ENCODE data around the gene NUAK1.

The NUAK1 gene

GRCh38 chr12:106113042-106113441 lies 25.7 kb downstream of the NUAK1 start:
- DNase-seq (ENCODE audit: extremely low read depth in 1 of 2, low read depth in 1 of 2) = no peak

DNA sequence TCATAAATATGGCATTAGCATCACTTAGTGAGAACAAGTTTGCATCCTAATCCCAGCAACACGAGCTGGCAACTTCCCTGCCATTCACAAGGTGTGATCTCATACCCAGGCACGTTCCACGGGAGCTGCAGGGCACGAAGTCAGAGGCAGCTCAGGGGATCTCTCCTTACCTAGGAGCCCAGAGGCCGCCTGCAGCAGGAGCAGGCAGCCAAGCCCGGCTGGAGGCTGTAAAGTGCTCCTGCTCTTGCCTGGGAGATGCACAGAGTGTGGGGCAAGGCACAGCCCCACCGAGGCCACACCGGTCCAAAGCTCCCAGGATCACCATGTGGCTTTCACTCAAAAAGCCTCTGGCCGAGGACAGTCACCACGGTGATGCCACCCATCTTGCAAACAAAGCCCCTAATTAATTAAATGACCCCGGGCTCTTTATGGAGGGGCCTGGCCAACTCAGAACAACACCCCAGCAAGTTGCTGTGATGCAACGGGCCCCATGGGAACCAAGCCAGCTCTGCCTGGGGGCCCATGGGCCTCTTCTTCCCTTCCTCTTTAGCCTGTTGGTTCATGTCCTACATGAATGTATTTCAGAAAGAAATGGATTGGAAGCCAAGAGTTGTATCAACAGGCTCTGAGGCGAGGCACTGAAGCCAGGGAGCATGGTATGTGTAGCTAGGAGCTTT lies 26.5 kb downstream of the NUAK1 start:
- DNase-seq (ENCODE audit: extremely low read depth in 1 of 2, low read depth in 1 of 2) = no peak

DNA sequence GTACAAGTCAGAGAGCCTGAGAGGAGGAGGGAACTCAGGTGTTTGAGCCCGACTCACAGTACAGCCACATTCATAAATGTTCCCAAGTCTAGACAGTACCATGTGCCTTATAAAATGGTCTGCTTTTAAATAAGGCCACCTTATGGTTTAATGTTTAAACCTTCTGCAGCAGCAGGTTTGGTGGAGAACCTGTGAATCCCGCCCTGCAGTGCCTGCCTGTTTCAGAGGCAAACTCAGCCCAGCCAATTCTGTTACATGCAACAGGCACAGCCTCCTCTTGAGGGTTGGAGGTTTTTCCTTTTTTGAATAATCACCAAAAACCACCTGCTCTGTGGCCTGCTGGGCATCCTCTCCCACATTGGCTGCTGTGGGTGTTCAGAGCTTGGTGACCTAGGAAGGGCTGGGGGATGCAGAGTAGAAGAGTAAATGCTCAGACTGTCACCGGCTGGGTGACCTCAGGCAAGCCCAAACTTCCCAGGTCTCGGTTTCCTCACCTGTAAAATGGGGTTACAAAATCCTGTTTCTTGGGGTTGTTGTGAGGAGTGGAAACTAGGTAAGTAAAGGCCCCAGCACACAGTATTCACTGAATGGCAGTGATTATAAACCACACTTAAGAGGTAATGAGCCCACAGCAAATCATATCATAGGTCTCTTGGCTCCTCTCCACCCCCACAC lies 28.0 kb downstream of the NUAK1 start:
- DNase-seq (ENCODE audit: extremely low read depth in 1 of 2, low read depth in 1 of 2) = no peak

GRCh38 chr12:106109168-106109910 lies 29.4 kb downstream of the NUAK1 start:
- no peak for DNase-seq (ENCODE audit: extremely low read depth in 1 of 2, low read depth in 1 of 2)

GRCh38 chr12:106108185-106108835 lies 30.4 kb downstream of the NUAK1 start:
- no peak for DNase-seq (ENCODE audit: extremely low read depth in 1 of 2, low read depth in 1 of 2)

- DNase-seq (ENCODE audit: extremely low read depth in 1 of 2, low read depth in 1 of 2) = no peak
These were observed 31.2 kb downstream of the NUAK1 start for GRCh38 chr12:106107566-106107965.

GRCh38 chr12:106106892-106107291 lies 31.9 kb downstream of the NUAK1 start:
- DNase-seq (ENCODE audit: extremely low read depth in 1 of 2, low read depth in 1 of 2) = no peak

DNA sequence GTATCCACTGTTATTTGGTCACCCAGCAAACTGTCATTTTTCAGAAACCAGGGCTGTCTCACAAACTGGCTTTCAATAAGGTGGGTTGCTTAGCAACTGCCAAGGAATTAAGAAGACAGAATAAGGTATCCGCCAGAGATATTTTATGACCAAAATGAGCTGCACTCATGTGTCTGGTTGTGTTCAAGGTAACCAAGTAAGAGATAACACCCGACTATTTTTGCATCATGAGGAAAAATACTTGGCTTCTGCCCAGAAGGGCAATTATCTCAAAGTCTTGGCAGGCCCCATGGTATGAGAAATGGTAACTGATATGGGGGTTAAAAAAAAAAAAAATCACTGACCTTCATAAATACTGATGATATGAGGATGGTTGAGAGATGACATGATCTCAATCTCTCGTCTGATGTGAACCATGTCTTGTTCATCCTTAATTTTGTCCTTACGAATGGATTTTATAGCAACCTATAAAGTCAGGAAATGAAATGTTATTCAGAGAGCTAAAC lies 32.6 kb downstream of the NUAK1 start:
- DNase-seq (ENCODE audit: extremely low read depth in 1 of 2, low read depth in 1 of 2) = no peak

DNA sequence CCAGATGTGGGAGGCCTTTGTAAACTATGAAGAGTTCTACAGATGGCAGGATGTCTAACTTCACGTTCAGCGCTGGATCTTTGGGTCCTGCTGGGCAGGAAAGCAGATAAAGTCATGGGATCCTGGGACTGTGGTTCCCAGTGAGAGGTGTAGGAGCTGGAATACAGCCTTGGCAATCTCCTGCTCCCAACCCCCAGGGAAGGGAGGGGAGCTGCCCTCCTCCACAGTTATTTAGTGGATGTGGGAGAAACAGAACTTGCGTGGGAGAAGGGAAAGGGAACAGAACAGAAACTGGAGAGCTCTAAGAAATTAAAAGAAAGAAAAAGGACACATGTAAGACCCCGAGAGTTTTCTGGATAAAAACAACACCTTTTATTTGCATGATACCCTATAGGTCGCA lies 37.0 kb downstream of the NUAK1 start:
- DNase-seq (ENCODE audit: extremely low read depth in 1 of 2, low read depth in 1 of 2) = no peak

DNA sequence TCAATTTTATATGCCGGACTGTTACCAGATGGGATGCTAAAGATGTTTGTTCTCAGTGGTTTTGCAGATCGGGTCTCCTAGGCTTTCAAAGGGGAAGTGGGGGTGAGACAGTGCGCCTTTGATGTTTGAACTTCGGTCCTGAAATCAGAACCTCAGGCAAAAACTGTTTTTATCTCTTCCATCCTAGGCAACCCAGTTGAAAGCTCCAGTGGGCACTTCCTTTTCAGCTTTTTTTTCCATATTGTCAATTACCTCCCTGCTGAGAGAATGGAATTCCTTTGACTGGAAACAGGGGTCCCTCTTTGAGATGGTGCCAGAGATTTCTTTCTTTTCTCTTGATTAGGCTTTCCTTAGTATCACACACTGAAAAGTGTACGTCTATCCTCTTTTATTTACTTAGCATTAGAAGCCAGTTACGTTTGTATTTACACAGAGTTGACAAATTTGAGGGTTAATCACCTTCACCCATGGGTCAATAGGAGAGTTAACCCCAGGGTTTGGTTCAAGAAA lies 40.0 kb downstream of the NUAK1 start:
- DNase-seq (ENCODE audit: extremely low read depth in 1 of 2, low read depth in 1 of 2) = no peak

GRCh38 chr12:106097011-106097410 lies 41.7 kb downstream of the NUAK1 start:
- DNase-seq (ENCODE audit: extremely low read depth in 1 of 2, low read depth in 1 of 2) = no peak

- DNase-seq (ENCODE audit: extremely low read depth in 1 of 2, low read depth in 1 of 2) = no peak
These were observed 42.4 kb downstream of the NUAK1 start for GRCh38 chr12:106096376-106096775.

DNA sequence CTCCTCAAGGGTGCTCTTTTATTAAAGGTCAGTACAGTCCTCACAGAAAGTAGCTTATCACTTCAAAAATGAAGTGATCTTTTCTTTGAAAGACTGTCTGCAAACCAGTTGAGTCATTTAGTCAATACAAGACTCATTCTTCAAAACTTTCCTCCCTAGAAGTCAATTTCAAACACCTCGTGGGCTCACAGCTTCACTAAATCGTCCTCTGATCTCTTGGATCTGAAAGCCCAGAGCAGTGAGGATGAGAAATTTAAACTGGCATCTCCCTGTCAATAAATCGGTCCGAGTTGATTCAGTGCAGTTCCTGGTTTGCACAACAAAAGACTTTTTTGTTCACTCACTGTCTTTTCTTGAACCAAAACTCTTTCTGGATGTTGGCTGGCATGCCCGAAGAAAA lies 44.5 kb downstream of the NUAK1 start:
- no peak for DNase-seq (ENCODE audit: extremely low read depth in 1 of 2, low read depth in 1 of 2)

GRCh38 chr12:106093246-106093645 lies 45.5 kb downstream of the NUAK1 start:
- DNase-seq (ENCODE audit: extremely low read depth in 1 of 2, low read depth in 1 of 2) = no peak

- DNase-seq (ENCODE audit: extremely low read depth in 1 of 2, low read depth in 1 of 2) = no peak
These were observed 47.3 kb downstream of the NUAK1 start for GRCh38 chr12:106091446-106091820.

DNA sequence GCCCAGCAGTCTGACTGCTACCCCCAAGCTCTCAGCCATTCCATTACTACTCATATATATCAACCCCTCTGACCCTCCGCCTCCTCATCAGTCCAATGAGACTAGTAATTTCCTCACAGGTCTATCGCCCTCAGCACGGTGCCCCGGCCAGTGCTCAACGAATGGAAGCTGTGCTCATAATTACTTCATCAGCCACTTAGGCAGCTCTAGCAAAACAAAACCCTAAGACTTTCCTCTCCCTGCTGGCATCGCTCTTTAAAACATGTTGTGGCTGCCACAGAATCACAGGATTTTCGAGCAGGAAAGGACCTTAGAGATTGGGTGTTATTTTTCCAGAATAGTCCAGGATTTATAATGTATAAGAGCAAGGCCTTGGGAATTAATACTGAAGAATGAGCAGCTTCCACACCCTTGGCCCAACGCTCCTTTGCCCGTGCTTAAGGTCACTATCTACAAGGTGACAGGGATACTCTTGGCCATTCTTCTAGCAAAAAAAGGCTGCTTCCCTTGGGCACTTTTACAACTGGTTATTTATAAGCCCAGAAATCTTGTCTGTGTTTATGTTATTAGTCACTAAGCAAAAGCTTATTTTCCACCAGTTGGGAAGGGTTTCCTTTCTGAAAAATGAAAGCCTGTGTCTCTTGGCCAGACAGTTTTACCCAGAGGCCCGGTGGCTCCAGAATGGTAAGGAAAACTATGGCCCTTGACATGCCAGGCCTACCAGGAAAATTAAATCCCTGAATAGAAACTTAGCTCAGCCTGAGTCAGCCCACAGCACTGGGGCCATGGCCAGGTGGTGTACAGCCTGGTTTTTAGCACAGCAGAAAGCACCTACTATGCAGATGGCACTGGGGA lies 47.9 kb downstream of the NUAK1 start:
- DNase-seq (ENCODE audit: extremely low read depth in 1 of 2, low read depth in 1 of 2) = no peak

- no peak for DNase-seq (ENCODE audit: extremely low read depth in 1 of 2, low read depth in 1 of 2)
These were observed 48.8 kb downstream of the NUAK1 start for GRCh38 chr12:106089935-106090334.

DNA sequence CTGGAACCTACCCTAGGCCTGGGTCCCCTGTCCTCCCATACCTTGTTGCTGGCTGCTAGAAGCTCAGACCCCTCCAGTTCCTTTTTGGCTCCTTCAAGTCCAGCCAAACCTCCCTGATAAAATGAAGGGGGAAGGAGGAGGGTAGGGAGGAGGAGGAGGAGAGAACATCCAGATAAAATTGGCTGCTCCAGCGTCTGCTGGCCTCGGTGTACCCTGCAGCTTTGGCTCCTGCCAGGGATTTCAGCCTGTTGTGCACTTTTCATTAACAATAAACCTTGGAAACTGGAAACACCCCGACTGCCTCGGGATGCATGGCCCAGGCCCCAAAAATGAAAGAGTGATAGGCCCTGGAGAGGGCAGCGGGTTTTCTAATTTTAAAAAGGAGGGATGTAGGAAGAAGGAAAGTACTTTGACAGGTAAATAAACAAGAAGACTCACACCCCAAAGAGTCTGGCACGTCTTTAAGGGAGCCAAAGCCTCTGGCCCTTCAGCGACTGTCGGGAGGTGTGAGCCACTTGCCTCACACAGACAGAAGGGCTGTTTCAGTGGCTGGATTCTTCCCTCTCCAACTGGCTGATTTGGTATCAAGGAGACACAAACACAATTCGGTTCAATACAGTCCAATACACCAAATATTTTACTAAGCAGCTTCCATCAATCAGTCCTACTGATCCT lies 49.8 kb downstream of the NUAK1 start:
- DNase-seq (ENCODE audit: extremely low read depth in 1 of 2, low read depth in 1 of 2) = no peak

DNA sequence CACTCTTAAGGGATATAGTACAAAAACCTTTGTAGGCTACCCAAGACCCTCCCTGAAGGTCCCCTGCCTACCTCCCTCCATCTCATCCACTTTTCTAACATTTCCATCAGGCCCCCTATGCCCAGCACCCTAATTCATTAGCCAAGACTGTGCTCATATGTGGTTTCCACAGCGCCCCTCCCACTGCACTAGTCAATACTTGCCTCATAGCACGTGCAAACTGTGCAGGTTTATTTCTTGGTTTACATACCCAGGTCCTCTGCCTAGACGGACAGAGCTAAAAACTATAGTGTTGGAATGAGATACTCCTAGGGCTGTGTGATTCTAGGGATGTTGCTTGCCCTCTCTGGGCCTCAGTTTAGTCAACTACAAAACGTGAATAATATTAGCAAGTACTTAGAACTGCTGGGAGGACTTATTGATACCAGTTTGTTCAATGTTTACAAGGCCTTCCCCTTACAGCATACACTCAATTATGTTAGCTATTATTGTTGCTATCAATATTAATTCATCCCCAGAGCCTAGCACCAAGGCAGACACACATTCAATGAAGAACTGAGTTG lies 50.4 kb downstream of the NUAK1 start:
- no peak for DNase-seq (ENCODE audit: extremely low read depth in 1 of 2, low read depth in 1 of 2)

Data from activated CD8-positive, alpha-beta memory T cell treated with anti-CD3 and anti-CD28 coated beads for 1 hour (primary cell).